Activated naive CD4-positive, alpha-beta T cell treated with anti-CD3 and anti-CD28 coated beads for 36 hours (primary cell): Measurements from ENCODE around the gene GPATCH2. TPM values are rescaled to one million over a fixed set of nuclear protein-coding genes. Genes with fewer than 3 reads are reported as not detected.
"Not testable (repeated sequence)": the region's sequence is repeated elsewhere in the genome, so short reads cannot be mapped to it uniquely, and the experiment has no call there.

Source experiments
- CTCF ChIA-PET: fragments of 350-600 bp; sonication (Branson Sonifier 250); formaldehyde crosslinking; loops from one replicate; lab custom pipeline; 2021; ENCODE audit warnings: antibody characterized with exemption; lab: Charles Lee
- DNase-seq: peaks from one replicate; pipeline ENCODE4 v3.0.0-alpha.2; 2020
- H3K27ac Mint-ChIP-seq: one replicate; pipeline ENCODE4 v1.8.0; 2021; ENCODE audit warnings: mild to moderate bottlenecking, mixed read lengths
- H3K27me3 Mint-ChIP-seq: one replicate; pipeline ENCODE4 v1.8.0; 2021; ENCODE audit warnings: low read depth, mixed read lengths
- H3K36me3 Mint-ChIP-seq: one replicate; pipeline ENCODE4 v1.8.0; 2021; ENCODE audit warnings: low read depth, mixed read lengths
- H3K4me1 Mint-ChIP-seq: one replicate; pipeline ENCODE4 v1.8.0; 2021; ENCODE audit warnings: low read depth, mixed read lengths
- H3K4me3 Mint-ChIP-seq: one replicate; pipeline ENCODE4 v1.8.0; 2021; ENCODE audit warnings: mild to moderate bottlenecking, moderate library complexity, mixed read lengths
- H3K9me3 Mint-ChIP-seq: one replicate; pipeline ENCODE4 v1.8.0; 2021; ENCODE audit warnings: mixed read lengths
- intact Hi-C: fragments of 100-400 bp; cut with micrococcal nuclease; formaldehyde crosslinking; loops from one replicate; pipeline ENCODE4 v1.15.1; 2023
- total RNA-seq, 2 experiments: library from RNA; stranded (reverse); gene quantifications; one replicate each; pipeline ENCODE4 v1.2.3, GENCODE V29; 2021

Gene GPATCH2
- total RNA-seq, 2 experiments from 2014 or later = 4.8 to 6.2 TPM

DNA sequence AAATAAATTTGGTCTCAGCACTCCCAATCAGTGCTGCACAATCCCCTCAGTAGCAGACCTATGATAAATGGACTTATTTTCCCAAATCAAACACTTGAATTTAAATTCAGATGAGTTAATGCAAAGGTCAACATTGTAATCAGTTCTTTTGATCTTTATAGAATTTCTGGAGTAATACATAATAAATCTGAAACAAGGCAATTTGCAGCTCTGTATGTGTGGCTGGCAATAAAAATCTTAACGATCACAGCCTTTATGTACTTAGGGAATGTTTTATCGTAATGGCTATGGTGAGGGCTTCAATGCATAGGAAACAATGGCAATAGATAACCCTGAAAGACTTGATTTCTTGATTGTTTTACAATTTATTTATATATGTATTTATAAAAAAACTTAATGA is 91.4 kb downstream of the GPATCH2 start:
- intact Hi-C loops = no loop called here
- no peak overlapping the region for H3K27ac Mint-ChIP-seq
- no peaks in the 10 kb centered on the region for H3K4me1 Mint-ChIP-seq
- DNase-seq = no peak
- CTCF ChIA-PET = no interaction called here
- H3K4me3 Mint-ChIP-seq = no peak overlapping the region
- no peaks in the 10 kb centered on the region for H3K9me3 Mint-ChIP-seq
- H3K27me3 Mint-ChIP-seq = no peaks in the 10 kb centered on the region
- peaks cover 4% of the 10 kb centered on the region for H3K36me3 Mint-ChIP-seq

DNA sequence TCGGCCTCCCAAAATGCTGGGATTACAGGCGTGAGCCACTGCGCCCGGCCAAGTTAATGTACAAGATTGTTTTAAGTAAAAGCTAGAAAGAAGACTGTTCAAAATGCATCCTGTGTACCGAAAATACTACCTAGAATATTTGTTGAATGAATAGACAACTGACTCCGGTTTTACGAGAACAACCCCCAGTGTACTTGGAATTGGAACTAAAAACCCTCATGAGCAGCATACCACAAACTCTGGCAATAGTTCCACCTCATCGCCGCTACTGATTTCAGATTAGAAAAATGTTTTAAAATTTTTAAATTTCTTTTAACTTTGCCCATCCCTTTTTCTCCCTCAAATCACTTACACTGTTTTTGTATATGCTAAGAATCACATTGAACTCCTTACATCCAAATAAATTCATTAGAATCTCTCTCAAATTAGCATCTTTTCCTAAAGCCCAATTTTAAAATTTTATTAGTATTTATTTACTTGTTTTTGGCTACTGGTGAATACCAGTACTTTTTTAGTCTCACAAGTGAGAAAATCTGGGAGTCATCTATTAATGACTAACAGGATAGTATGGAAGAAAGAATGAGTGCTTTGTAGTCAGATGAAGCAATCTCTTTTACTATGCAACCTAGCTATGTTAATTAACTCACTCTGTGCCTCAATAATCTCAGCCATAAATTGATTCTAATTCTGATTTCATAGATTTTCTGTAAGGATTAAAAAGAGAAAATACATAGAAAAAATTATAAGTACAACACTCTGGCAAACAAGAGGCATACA is 95.1 kb downstream of the GPATCH2 start:
- DNase-seq = no peak
- intact Hi-C loops = no loop called here

DNA sequence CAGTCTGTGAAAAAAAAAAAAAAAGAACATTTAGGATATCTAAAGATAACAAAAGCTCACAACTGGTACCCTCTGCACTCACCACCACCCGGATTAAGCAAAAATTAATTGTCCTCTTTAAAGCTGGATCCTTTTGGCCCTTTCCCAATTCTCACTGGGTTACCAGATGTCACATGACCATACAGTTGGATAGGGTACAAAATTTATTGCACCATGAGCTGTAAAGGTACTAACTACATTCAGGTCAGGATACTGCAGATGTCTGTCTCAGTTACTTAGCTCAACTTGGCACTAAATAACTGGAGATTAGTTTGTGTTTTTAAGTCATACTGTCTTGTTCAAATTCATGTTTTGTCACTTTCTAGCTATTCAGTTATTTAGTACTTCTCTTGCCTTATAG is 96.3 kb downstream of the GPATCH2 start:
- H3K27me3 Mint-ChIP-seq = no peaks in the 10 kb centered on the region

More for the DNA sequence above, 95.1 kb downstream of the GPATCH2 start:
- Mint-ChIP-seq H3K4me3 (no peak overlapping the region), H3K36me3 (peaks cover 2% of the 10 kb centered on the region), H3K9me3 (no peaks in the 10 kb centered on the region), H3K4me1 (no peaks in the 10 kb centered on the region), H3K27ac (no peak overlapping the region), H3K27me3 (no peaks in the 10 kb centered on the region)
- CTCF ChIA-PET = no interaction called here

DNA sequence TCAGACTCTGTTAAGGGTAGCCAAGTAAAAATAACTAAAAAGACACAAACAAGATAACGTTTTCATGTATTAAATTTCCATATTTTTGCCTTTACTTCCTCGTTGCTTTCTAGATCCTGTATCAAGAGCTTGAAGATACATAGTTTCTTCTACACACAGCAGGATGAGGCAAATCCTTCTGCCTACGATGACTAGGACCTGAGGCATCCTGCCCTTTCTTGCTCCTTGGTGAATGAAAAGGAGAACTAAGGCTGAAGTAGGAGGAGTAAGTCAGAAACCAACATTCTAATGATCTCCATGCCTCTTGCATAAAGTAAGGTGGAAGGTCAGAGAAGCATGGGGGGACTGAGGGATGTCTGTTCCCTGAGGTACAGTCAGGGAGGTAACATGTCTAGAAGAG is 102.6 kb downstream of the GPATCH2 start:
- CTCF ChIA-PET = no interaction called here
- intact Hi-C loops = no loop called here
- Mint-ChIP-seq H3K36me3 (peaks cover 10% of the 10 kb centered on the region), H3K9me3 (no peaks in the 10 kb centered on the region), H3K4me3 (no peak overlapping the region), H3K27me3 (no peaks in the 10 kb centered on the region), H3K27ac (no peak overlapping the region), H3K4me1 (no peaks in the 10 kb centered on the region)
- no peak for DNase-seq

More for the DNA sequence above, 96.3 kb downstream of the GPATCH2 start:
- intact Hi-C loops = no loop called here
- peaks cover 4% of the 10 kb centered on the region for H3K36me3 Mint-ChIP-seq
- no peak for DNase-seq
- no peak overlapping the region for H3K4me3 Mint-ChIP-seq
- H3K27ac Mint-ChIP-seq = no peak overlapping the region
- H3K9me3 Mint-ChIP-seq = no peaks in the 10 kb centered on the region
- no peaks in the 10 kb centered on the region for H3K4me1 Mint-ChIP-seq
- CTCF ChIA-PET = interaction anchor here (0.7 kb wide), 2 partner anchors 96 to 518 kb away, joined by 3 read pairs; no protein-coding TSS in a partner anchor

DNA sequence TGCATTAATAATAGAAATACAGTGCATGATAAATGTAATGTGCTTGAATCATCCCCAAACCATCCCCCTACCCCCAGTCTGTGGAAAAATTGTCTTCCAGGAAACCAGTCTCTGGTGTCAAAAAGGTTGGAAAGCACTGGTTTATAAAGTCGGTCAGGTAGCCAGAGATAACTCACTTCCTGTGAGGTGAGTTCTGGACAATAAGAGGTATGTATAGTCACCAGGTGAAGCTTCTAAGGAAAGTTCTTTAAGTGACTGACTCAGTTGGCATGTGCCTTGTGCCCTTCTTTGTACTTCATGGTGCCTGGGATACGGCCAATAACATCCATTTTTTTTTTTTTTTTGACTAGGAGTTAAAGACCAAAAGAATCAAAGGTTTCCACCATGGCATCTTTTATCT is 103.7 kb downstream of the GPATCH2 start:
- H3K4me3 Mint-ChIP-seq = no peak overlapping the region
- CTCF ChIA-PET = interaction anchor here (0.5 kb wide), 1 partner anchor 505 kb away, joined by 3 read pairs; no protein-coding TSS in a partner anchor
- H3K27ac Mint-ChIP-seq = no peak overlapping the region
- H3K9me3 Mint-ChIP-seq = no peaks in the 10 kb centered on the region
- H3K4me1 Mint-ChIP-seq = no peaks in the 10 kb centered on the region
- H3K36me3 Mint-ChIP-seq = peaks cover 10% of the 10 kb centered on the region
- no peak for DNase-seq
- intact Hi-C loops = no loop called here
- no peaks in the 10 kb centered on the region for H3K27me3 Mint-ChIP-seq

DNA sequence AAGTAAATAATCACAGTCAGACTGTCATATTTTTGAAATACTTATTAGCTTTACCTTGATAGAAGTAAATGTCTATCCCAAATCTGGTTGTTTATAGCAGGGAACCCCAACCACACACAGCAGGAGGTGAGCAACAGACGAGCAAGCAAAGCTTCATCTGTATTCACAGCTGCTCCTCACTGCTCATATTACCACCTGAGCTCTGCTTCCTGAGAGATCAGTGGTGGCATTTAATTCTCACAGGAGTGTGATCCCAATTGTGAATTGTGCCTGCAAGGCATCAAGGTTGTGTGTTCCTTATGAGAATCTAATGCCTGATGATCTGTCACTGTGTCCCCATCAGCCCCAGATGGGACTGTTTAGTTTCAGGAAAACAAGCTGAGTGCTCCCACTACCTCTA is 104.3 kb downstream of the GPATCH2 start:
- no peak for DNase-seq
- CTCF ChIA-PET = no interaction called here
- Mint-ChIP-seq H3K4me3 (no peak overlapping the region), H3K9me3 (no peaks in the 10 kb centered on the region), H3K36me3 (peaks cover 10% of the 10 kb centered on the region), H3K27me3 (no peaks in the 10 kb centered on the region), H3K27ac (no peak overlapping the region), H3K4me1 (no peaks in the 10 kb centered on the region)
- intact Hi-C loops = no loop called here

DNA sequence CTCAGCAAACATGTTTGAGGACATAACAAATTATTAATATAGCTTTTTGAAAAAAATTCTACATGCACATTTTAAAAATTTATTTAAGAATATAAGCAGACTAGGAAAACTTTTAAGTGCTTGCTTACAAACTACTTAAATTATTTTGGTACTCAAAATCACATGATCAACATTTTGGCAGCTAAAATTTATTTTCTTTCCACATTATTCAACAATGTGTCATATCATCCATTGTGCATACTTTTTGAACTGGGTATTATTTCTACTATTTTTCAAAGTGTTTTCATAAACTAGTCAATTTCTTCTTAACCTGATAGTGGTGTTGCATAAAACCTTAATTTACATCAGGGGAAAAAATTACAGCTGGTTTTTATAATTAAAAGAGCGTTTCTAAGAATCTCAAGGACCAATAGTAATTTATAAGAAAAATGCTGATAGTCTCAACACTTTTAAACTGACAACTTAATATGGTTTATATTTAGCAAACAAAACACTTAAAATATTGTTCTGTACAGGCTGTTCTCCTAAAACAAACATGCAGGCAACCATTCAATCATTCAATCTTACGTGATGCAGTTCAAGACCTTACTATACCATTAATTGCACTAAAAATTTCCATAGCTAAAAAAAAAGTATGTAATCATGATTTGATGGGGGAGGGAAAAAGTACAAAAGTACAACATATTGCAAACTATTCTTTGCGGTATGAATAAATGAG is 105.0 kb downstream of the GPATCH2 start:
- Mint-ChIP-seq H3K27ac (no peak overlapping the region), H3K4me3 (no peak overlapping the region), H3K27me3 (no peaks in the 10 kb centered on the region), H3K4me1 (no peaks in the 10 kb centered on the region), H3K36me3 (peaks cover 10% of the 10 kb centered on the region), H3K9me3 (no peaks in the 10 kb centered on the region)
- CTCF ChIA-PET = no interaction called here
- intact Hi-C loops = no loop called here
- DNase-seq = no peak

DNA sequence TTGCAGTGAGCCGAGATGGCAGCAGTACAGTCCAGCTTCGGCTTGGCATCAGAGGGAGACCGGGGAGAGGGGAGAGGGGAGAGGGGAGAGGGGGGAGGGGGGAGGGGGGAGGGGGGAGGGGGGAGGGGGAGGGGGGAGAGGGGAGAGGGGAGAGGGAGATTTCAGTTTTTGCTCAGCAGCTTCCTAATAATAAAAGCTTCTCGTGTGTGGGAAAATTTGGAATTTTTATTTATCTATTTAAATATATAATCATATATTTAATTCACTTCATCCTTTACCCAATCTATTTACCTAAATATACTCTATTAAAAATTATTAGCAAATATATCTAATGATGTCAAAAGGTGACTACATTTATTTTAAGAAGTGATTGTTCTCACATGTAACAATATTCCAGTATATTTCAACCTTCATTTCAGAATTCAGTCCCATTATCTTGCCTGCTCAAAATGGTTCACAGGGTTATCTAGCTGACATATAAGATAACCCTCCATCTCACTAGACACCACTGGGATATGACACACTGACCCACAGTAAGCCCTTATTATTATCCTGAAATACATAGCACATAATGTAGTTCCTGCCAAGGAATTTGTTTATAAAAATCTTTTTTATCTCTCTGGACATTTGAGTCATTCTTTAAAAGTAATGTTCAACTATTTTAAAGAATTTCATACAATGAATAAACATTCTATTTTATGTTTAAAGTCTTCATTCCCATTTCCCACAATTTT is 105.9 kb downstream of the GPATCH2 start:
- Mint-ChIP-seq H3K27me3 (no peaks in the 10 kb centered on the region), H3K36me3 (peaks cover 10% of the 10 kb centered on the region), H3K4me1 (no peaks in the 10 kb centered on the region), H3K27ac (no peak overlapping the region), H3K4me3 (no peak overlapping the region), H3K9me3 (no peaks in the 10 kb centered on the region)
- intact Hi-C loops = no loop called here
- no peak for DNase-seq
- CTCF ChIA-PET = no interaction called here

DNA sequence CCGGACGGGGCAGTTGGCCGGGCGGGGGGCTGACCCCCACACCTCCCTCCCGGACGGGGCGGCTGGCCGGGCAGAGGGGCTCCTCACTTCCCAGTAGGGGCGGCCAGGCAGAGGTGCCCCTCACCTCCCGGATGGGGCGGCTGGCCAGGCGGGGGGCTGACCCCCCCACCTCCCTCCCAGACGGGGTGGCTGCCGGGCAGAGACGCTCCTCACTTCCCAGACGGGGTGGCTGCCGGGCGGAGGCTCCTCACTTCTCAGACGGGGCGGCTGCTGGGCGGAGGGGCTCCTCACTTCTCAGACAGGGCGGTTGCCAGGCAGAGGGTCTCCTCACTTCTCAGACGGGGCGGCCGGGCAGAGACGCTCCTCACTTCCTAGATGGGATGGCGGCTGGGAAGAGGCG is 107.0 kb downstream of the GPATCH2 start:
- H3K27me3 Mint-ChIP-seq, H3K9me3 Mint-ChIP-seq, CTCF ChIA-PET, DNase-seq, H3K27ac Mint-ChIP-seq, H3K4me3 Mint-ChIP-seq, H3K36me3 Mint-ChIP-seq, intact Hi-C loops, H3K4me1 Mint-ChIP-seq: not testable (repeated sequence)

DNA sequence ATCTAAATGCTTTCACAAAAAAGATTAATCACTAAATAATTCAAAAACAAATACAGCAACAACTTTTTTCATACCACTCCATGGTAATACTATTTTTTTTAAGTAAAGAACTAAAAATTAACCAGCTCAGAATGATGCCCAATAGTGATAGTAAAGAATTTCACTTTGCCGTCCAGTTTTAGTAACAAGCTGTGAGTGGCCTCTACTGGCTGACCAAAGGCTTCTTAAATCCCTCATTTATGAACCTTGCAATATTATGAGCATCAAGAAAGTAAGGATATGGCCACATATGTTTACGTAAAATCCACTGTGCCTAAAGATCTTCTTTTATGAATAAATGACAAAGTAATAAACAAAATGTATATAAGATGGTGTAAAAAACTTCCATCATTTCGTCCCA is 108.6 kb downstream of the GPATCH2 start:
- intact Hi-C loops = no loop called here
- CTCF ChIA-PET = no interaction called here
- no peaks in the 10 kb centered on the region for H3K27me3 Mint-ChIP-seq

DNA sequence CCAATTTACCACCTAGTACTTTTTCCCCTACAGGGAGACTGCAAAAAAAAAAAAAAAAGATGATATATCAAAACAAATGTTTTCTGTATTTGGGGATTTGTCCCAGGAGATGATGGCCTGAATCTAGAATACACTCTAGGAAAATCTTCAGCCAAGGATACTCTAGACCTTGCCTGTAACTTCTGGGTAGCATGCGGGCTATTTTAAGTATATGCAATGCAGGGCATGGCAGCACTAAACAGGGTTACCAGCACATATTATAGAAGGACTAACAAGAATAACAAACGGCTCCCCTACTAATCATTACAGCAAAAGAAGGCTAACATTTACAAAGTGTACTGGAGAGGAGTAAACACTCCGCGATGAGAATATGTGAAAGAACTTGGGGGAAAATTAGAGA is 109.6 kb downstream of the GPATCH2 start:
- intact Hi-C loops = no loop called here
- Mint-ChIP-seq H3K36me3 (no peaks in the 10 kb centered on the region), H3K27me3 (no peaks in the 10 kb centered on the region), H3K4me1 (no peaks in the 10 kb centered on the region), H3K27ac (no peak overlapping the region), H3K4me3 (no peak overlapping the region), H3K9me3 (no peaks in the 10 kb centered on the region)
- no peak for DNase-seq
- CTCF ChIA-PET = interaction anchor here (0.6 kb wide), 1 partner anchor 222 kb away, joined by 5 read pairs; no protein-coding TSS in a partner anchor

More for the DNA sequence above, 108.6 kb downstream of the GPATCH2 start:
- Mint-ChIP-seq H3K4me3 (no peak overlapping the region), H3K36me3 (no peaks in the 10 kb centered on the region), H3K9me3 (no peaks in the 10 kb centered on the region), H3K27ac (no peak overlapping the region), H3K4me1 (no peaks in the 10 kb centered on the region)
- no peak for DNase-seq

DNA sequence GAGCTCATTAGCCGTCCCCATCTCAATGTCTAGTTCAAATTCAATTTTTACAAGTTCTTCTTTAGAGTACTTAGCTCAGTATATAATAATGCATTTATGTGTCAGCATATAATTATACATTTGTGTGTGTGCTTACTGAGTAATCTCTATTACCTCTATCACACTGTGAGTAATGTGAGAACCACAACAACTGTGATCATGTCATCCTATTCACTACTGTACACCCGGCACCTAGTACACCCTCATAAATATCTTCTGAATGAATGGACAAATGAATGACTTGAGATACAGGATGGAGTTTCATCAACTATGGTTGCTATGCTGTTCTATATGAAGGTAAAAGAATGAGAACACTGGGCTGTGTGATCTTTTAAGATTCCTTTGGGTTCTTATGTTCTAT is 124.0 kb downstream of the GPATCH2 start:
- Mint-ChIP-seq H3K27ac (no peak overlapping the region), H3K36me3 (peaks cover 16% of the 10 kb centered on the region), H3K9me3 (no peaks in the 10 kb centered on the region), H3K27me3 (no peaks in the 10 kb centered on the region), H3K4me3 (no peak overlapping the region), H3K4me1 (no peaks in the 10 kb centered on the region)
- DNase-seq = no peak
- intact Hi-C loops = no loop called here
- CTCF ChIA-PET = no interaction called here
